Activated T-cell treated with anti-CD3 and anti-CD28 coated beads, Interleukin-2, amount 50 U/mL, for 4 hours (primary cell): ENCODE results near the gene RPH3AL. TPM values are rescaled to one million over a fixed set of nuclear protein-coding genes. Genes with fewer than 3 reads are reported as not detected.
"Not testable (repeated sequence)": the region's sequence is repeated elsewhere in the genome, so short reads cannot be mapped to it uniquely, and the experiment has no call there.

Experiments used
- ATAC-seq, 2 donors: fragments of 200-7000 bp; cut with Tn5 transposase; one replicate each; pipeline ENCODE4 v1.10.0; 2021
- DNase-seq: peaks from one replicate; pipeline ENCODE4 v3.0.0-alpha.2; 2020
- H3K27me3 Mint-ChIP-seq: one replicate; pipeline ENCODE4 v1.8.0; 2021; ENCODE audit warnings: low read depth, mixed read lengths
- H3K36me3 Mint-ChIP-seq: one replicate; pipeline ENCODE4 v1.8.0; 2022; ENCODE audit warnings: mixed read lengths; ENCODE audit not compliant: insufficient read depth
- H3K4me1 Mint-ChIP-seq: one replicate; pipeline ENCODE4 v1.8.0; 2021; ENCODE audit warnings: low read depth, mixed read lengths
- H3K4me3 Mint-ChIP-seq: one replicate; pipeline ENCODE4 v1.8.0; 2021; ENCODE audit warnings: mild to moderate bottlenecking, moderate library complexity, mixed read lengths
- H3K9me3 Mint-ChIP-seq: one replicate; pipeline ENCODE4 v1.8.0; 2021; ENCODE audit warnings: mixed read lengths
- total RNA-seq, 3 donors: library from RNA; stranded (reverse); gene quantifications; one replicate each; pipeline ENCODE4 v1.2.1, GENCODE V29; 2021

Gene RPH3AL
- total RNA-seq, 3 donors from 2014 or later, result 1.3 to 2.2 (median 1.9) TPM

DNA sequence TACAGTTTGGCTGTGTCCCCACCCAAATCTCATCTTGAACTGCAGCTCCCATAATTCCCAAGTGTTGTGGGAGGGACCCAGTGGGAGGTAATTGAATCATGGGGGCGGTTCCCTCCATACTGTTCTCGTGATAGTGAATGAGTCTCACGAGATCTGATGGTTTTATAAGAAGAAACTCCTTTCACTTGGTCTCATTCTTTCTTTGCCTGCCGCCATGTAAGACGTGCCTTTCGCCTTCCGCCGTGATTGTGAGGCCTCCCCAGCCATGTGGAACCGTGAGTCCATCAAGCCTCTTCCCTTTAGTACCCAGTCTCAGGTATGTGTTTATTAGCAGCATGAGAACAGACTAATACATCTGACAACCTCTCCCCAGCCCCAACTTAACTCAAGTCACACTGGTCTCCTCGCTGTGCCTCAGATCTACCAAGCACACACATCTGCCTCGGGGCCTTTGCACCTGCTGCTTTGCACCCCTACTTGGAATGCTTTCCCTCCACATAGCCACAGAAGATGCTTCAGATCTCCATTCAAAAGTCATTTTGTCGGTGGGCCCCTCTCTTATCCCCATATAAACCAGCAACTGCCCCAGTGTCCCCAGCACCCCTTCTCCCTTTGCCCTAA, 74.4 kb downstream of the RPH3AL start:
- no peaks in the 10 kb centered on the region for H3K36me3 Mint-ChIP-seq
- H3K4me3 Mint-ChIP-seq, result no peak overlapping the region

DNA sequence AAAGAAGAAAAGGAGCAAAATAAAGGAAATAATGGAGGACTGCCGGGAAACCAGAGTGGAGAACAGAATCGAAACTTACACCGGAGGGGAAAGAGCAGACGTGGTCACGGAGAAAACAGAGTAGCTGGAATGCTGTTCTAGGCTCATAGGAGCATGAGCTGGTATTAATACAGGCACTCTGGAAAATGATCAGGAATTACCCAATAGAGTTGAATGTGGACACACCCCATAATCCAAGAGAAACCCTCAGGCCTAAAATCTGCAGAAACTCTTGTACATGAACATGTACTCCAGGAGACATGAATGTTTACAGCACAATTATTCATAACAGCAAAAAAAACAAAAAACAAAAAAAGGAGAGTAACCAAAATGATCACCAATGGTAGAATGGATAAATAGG, 77.7 kb downstream of the RPH3AL start:
- no peak for ATAC-seq
- DNase-seq, result no peak
- Mint-ChIP-seq H3K4me3 (no peak overlapping the region), H3K27me3 (no peaks in the 10 kb centered on the region), H3K4me1 (no peaks in the 10 kb centered on the region), H3K36me3 (peaks cover 2% of the 10 kb centered on the region), H3K9me3 (no peaks in the 10 kb centered on the region)

More for the DNA sequence above, 74.4 kb downstream of the RPH3AL start:
- DNase-seq (no peak), ATAC-seq (no peak)
- no peaks in the 10 kb centered on the region for H3K9me3 Mint-ChIP-seq
- no peaks in the 10 kb centered on the region for H3K27me3 Mint-ChIP-seq
- H3K4me1 Mint-ChIP-seq, result no peaks in the 10 kb centered on the region

DNA sequence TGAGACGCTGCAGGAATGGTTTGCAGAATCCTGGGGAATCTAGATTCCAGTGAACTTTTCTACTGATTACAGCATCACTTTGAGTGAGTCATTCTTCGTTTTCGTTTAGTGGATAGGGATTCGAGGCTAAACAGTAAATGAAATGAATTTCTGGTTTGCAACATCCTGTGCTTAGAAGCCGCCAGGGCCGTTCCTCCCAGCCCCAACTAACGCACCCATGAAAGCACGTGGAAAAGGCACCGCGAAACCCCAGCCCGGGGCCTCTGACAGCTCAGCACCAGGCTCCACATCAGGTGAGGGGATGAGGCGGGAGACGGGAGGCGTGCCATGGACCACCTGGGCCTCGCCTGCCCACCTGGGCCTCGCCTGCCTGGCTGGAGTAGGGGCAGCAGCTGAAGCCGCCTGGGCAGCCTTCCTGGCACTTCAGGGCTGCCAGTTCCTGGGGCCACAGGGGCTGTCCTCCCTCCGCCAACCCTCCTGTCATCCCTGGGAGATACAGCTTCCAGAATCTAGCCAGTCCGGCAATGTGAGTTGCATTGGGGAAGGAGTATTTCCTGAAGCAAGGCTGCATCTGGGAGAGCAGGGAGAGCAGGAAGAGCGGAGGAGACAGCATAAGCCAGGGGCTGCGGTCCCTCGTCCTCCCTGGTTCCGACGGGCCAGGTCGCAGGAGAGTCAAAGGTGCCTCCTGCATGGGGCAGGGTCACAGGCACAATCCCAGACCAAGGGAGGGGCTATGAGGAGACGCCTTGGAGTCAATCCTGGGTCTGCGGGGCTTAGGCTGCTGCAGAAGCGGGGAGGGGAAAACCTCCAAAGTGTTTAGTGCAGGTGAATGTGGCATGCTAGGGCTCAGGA, 78.4 kb downstream of the RPH3AL start:
- peaks cover 2% of the 10 kb centered on the region for H3K36me3 Mint-ChIP-seq
- ATAC-seq (no peak), DNase-seq (no peak)
- no peak overlapping the region for H3K4me3 Mint-ChIP-seq
- no peaks in the 10 kb centered on the region for H3K4me1 Mint-ChIP-seq
- H3K27me3 Mint-ChIP-seq, result no peaks in the 10 kb centered on the region
- H3K9me3 Mint-ChIP-seq, result no peaks in the 10 kb centered on the region

DNA sequence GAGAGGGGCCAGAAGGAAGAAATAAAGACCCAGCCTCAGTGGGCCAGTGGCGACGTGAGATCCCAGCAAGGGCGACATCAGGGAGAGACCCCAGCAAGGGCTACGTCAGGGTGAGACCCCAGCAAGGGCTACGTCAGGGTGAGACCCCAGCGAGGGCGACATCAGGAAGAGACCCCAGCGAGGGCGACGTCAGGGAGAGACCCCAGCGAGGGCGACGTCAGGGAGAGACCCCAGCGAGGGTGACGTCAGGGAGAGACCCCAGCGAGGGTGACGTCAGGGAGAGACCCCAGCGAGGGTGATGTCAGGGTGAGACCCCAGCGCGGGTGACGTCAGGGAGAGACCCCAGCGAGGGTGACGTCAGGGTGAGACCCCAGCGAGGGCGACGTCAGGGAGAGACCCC, 79.8 kb downstream of the RPH3AL start:
- H3K27me3 Mint-ChIP-seq, H3K36me3 Mint-ChIP-seq, ATAC-seq, DNase-seq, H3K9me3 Mint-ChIP-seq, H3K4me3 Mint-ChIP-seq, H3K4me1 Mint-ChIP-seq: not testable (repeated sequence)

DNA sequence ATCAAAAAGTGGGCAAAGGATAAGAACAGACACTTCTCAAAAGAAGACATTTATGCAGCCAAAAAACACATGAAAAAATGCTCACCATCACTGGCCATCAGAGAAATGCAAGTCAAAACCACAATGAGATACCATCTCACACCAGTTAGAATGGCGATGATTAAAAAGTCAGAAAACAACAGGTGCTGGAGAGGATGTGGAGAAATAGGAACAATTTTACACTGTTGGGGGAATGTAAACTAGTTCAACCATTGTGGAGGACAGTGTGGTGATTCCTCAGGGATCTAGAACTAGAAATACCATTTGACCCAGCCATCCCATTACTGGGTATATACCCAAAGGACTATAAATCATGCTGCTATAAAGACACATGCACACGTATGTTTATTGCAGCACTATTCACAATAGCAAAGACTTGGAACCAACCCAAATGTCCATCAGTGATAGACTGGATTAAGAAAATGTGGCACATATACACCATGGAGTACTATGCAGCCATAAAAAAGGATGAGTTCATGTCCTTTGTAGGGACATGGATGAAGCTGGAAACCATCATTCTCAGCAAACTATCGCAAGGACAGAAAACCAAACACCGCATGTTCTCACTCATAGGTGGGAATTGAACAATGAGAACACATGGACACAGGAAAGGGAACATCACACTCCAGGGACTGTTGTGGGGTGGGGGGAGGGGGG, 80.5 kb downstream of the RPH3AL start:
- H3K36me3 Mint-ChIP-seq, H3K4me1 Mint-ChIP-seq, ATAC-seq, H3K4me3 Mint-ChIP-seq, DNase-seq, H3K9me3 Mint-ChIP-seq, H3K27me3 Mint-ChIP-seq: not testable (repeated sequence)

DNA sequence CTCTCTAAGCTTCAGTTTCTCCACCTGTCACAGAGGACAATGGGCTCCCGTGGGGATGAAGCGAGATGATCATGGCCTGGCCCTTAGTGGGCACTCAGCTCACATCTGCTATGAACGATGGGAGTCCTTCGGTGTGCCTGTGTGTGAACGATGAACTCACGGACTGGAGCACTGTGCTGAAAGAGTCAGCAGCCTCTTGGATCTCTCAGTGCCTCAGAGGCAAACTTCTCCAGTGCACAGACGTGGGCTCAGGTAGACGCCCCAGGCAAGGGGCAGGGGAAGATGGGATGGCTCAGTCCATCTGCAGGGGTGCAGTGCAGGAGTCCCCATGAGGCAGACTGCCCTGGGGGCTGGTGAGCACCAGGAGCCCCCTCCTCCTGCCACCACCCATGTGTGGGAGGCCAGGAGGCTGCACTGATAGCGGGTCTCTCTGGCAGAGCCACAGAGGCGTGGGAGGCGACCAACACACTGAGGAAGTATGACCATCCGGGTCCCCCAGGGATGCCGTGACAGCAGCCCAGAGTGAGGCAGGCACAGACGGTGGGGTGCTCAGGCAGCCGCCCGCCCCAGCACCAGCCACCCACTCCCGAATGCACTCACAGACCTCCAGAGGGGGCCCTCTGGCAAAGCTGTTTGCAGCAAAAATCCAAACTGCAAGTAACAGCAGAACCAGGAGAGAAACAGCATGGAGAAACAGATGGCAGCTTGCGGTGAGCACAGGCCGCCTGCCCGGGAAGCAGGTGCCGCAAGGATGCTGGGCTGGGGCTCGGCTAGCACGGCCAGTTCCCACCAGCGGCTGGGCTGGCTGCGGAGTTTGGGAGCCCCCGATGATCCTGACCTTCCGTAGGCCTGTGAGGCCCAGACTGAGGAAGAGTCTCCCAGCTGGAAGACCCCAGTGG, 82.7 kb downstream of the RPH3AL start:
- Mint-ChIP-seq H3K4me1 (no peaks in the 10 kb centered on the region), H3K27me3 (no peaks in the 10 kb centered on the region), H3K4me3 (no peak overlapping the region), H3K36me3 (peaks cover 2% of the 10 kb centered on the region), H3K9me3 (no peaks in the 10 kb centered on the region)
- DNase-seq (no peak), ATAC-seq (no peak)

DNA sequence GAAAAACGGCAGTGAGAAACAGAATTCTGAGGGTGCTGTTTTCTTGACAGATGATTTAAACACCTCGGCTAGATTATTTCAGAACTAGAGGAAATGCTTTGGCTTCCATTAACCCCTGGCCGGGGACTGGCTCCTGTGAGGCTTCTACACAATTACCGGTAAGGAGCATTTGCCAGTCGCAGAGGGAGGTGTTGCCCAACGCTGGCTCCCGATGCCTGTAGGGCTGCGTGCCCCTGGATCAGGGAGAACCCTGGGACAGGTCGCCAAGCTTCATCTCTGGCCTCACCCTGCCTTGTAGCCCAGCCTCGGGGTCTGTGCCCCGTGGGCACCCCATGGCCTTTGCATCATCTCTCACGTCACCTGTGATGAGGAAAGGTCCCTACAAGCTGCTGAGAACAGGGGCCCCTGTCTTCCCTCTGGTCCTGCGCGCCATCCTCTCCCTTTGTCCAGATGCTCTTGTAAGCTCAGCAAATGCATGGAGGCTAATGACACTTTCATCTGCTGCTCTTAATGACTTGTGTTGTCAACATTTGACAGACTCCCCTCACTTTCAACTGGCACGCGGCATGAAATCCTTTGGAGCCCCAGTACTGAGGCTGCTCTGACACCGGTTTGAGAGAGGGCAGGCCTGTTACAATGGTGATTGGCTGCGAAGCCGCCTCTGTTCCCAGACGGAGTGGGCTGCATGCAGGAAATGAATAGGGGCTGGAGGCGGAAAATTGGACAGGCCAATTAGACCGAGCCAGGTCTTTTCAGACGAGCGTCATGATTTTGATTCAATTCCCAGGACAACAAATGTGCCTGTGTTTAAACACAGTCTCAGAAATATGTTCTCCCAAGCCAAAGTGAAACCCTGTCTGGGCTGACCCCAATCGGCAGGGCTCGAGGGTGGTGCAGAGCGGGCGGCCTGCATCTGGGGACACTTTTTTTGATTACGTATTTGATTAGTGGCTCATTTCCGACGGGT, 85.6 kb downstream of the RPH3AL start:
- Mint-ChIP-seq H3K36me3 (peaks cover 12% of the 10 kb centered on the region), H3K4me3 (no peak overlapping the region), H3K4me1 (no peaks in the 10 kb centered on the region), H3K27me3 (no peaks in the 10 kb centered on the region), H3K9me3 (peaks cover 5% of the 10 kb centered on the region)
- ATAC-seq (no peak), DNase-seq (no peak)

DNA sequence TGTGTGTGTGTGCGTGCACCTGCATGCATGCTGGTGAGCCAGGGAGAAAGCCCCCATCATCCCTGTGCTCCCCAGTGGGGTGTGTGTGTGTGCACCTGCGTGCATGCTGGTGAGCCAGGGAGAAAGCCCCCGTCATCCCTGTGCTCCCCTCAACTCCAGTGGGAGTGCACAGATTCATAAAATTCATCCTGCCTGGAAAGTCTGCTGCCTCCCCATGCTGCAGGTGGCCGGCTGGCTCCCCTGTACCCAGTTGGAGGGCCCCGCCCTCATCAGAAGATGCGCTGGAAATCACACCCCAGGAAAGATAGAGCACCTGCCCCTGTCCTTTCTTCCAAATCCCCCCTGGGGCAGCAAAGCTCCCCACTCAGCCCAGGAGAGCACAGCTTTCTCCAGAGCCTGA, 86.4 kb downstream of the RPH3AL start:
- no peak for DNase-seq
- H3K36me3 Mint-ChIP-seq, result peaks cover 10% of the 10 kb centered on the region
- no peak for ATAC-seq
- H3K4me1 Mint-ChIP-seq, result no peaks in the 10 kb centered on the region
- peaks cover 5% of the 10 kb centered on the region for H3K9me3 Mint-ChIP-seq
- H3K27me3 Mint-ChIP-seq, result no peaks in the 10 kb centered on the region
- H3K4me3 Mint-ChIP-seq, result no peak overlapping the region

DNA sequence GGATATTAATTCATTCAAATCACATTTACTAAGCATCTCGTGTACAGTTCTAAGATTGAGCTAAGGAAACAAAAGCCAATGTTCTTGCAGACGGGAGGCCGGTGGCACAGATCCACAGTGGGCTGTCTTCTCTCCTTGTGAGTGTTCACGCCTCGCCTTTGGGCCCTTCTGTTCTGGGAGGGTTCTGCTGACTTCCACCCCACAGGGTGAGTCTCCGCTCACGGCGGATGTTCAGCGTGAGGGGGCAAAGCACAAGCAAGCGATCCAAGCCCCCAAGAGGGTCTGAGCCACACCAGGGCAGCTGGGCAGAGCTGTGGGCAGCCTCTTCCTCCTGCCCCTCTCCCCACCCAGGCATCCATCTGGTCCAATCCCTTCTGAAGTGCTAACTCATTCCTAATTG, 86.9 kb downstream of the RPH3AL start:
- Mint-ChIP-seq H3K9me3 (peaks cover 5% of the 10 kb centered on the region), H3K4me3 (no peak overlapping the region), H3K36me3 (peaks cover 10% of the 10 kb centered on the region), H3K27me3 (no peaks in the 10 kb centered on the region), H3K4me1 (no peaks in the 10 kb centered on the region)
- no peak for ATAC-seq
- DNase-seq, result no peak

DNA sequence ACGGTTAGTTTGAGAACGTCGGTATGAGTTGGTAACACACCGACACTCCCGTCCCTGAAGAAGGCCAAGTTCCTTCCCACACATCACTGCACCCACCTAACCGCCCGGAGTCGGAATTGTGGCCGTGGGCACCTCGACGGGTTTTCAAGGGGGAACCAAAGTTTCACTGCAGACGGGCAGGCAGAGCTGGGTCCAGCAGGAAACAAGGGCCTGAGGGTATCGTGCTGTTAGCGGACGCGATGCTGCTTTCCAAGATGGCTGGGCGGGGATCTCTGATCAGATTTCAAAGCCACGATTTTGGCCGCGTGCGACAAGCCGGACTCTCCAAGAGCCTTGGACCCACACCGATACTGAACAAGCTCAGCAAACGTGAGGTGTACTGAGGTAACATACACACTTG, 88.8 kb downstream of the RPH3AL start:
- ATAC-seq (no peak), DNase-seq (no peak)
- H3K27me3 Mint-ChIP-seq, result no peaks in the 10 kb centered on the region
- H3K4me3 Mint-ChIP-seq, result no peak overlapping the region
- no peaks in the 10 kb centered on the region for H3K4me1 Mint-ChIP-seq
- H3K36me3 Mint-ChIP-seq, result peaks cover 10% of the 10 kb centered on the region
- peaks cover 5% of the 10 kb centered on the region for H3K9me3 Mint-ChIP-seq

DNA sequence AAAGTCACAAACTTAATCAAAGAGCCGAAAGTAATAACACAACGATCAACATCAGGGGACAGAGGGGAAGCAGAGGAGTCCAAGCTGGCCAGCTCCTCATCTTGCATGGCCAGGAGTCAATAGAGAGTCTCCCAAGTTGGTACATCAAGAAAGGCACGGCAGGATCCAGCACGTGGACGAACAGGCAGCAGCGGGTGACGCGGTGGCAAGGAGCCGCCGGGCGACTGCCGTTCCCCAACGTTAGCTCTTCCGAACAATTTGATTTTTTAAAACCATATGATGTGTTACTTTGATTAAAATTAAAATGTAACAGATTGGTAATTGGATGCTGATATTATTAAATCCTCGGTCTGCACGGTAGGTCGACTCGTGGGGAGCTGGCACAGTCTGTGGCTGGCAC, 89.3 kb downstream of the RPH3AL start:
- no peak overlapping the region for H3K4me3 Mint-ChIP-seq
- H3K9me3 Mint-ChIP-seq, result peaks cover 5% of the 10 kb centered on the region
- ATAC-seq (no peak), DNase-seq (no peak)
- H3K36me3 Mint-ChIP-seq, result peaks cover 10% of the 10 kb centered on the region
- H3K27me3 Mint-ChIP-seq, result no peaks in the 10 kb centered on the region
- no peaks in the 10 kb centered on the region for H3K4me1 Mint-ChIP-seq

DNA sequence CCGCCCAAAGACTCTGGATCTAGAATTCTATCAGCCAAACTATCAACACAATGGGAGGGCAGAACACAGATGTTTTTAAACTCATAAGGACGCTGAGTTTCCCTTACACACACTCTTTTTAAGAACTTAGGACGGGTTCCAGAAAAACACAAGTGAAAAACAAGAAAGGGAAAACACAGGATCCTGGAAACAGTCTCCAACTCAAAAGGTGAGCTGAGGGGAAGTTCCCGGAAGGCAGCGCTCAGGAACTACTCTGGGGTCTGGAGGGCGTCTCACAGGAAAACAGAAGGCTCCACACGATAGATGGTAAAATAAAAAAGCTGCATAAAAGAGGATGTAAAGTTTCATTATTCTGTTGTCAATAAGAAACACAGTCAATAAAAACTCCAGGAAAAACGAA, 91.0 kb downstream of the RPH3AL start:
- no peaks in the 10 kb centered on the region for H3K27me3 Mint-ChIP-seq

DNA sequence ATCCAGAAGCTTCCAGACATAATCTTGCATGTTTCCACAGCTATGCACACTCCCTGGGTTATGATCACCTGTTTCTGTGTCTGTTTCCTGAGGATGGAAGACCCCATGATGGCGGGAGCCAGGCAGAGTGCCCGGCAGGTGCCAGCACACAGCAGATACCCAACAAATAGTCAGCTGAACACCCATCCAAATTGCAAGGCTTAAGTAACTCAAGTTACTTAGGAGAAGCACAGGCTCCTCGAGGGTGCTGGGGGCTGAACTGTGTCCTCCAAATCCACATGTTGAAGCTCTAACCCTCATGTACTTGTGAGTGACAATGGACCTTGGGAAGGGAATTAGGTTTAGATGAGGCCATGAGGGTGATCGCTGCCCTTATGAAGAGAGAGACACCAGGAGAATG, 91.7 kb downstream of the RPH3AL start:
- Mint-ChIP-seq H3K9me3 (peaks cover 5% of the 10 kb centered on the region), H3K27me3 (no peaks in the 10 kb centered on the region), H3K36me3 (peaks cover 10% of the 10 kb centered on the region), H3K4me3 (no peak overlapping the region), H3K4me1 (no peaks in the 10 kb centered on the region)
- ATAC-seq (no peak), DNase-seq (no peak)

More for the DNA sequence above, 91.0 kb downstream of the RPH3AL start:
- Mint-ChIP-seq H3K36me3 (peaks cover 10% of the 10 kb centered on the region), H3K9me3 (peaks cover 5% of the 10 kb centered on the region), H3K4me1 (no peaks in the 10 kb centered on the region), H3K4me3 (no peak overlapping the region)
- DNase-seq (no peak), ATAC-seq (no peak)
